NCI-H2196 (cell line): Measurements from ENCODE around the gene KRT71.

ENCODE experiments used
- DNase-seq: peaks from one replicate; lab custom pipeline; 2025; ENCODE audit not compliant: unreplicated experiment; lab: John Stamatoyannopoulos, UW

KRT71 gene

GRCh38 chr12:52539821-52540173 is 13.1 kb downstream of the KRT71 start:
- DNase-seq: no peak

DNA sequence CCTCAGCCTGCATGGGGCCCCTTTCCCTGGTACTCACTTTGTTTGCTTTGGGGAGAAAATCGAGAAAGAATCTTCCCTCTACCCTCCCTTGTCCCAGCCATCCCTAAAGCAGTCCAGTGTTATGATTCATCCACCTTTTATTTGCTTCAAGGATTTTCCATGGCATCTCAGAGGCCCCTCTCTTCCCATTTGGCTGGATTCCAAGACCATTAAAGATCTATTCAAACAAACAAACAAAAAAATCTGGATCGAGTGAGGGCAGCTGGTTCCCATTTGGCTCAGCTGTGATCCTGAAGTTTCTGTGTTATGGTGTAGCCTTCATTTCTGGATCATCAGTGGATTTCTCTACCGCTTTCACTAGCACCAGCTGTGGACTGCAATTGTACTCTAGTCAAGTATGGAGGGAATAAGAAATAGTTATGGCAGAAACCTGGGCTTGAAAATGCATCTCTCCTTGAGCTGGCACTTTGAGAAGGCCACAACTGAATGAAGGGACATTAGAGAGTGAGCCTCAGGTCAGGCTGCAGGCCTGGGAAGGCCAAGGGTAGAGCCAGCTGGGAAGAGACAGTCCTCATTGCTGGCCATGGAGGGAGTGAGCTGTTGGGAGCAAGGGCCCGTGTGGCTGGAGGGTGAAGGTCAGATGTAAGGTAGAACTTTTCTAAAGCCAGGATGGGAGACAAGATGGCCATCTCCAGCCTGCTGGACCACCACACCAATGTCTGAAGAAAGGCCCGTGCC is 13.7 kb downstream of the KRT71 start:
- DNase-seq: peak; percentile 49

GRCh38 chr12:52537101-52537500 is 15.8 kb downstream of the KRT71 start:
- DNase-seq: no peak

- DNase-seq: no peak
Observed at GRCh38 chr12:52535574-52535973, 17.4 kb downstream of the KRT71 start.

DNA sequence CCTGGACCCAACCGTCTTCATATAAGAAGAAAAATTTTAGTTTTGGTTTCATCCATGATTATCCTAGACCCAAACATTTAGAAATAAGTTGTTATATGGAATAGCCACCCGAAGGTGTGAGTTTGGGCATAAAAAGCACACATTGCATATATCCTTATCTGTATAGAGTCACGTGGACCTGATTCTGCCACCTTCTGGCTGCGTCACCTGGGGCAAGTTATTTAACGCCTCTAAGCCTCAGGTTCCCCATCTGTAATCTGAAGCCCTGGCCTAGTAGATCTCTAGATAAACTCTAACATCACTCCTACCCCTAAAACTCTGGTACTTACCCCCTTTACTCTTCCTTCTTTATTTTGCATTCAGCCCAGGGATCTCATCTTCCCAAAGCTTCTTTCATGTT is 18.5 kb downstream of the KRT71 start:
- peak; percentile 26 for DNase-seq

DNA sequence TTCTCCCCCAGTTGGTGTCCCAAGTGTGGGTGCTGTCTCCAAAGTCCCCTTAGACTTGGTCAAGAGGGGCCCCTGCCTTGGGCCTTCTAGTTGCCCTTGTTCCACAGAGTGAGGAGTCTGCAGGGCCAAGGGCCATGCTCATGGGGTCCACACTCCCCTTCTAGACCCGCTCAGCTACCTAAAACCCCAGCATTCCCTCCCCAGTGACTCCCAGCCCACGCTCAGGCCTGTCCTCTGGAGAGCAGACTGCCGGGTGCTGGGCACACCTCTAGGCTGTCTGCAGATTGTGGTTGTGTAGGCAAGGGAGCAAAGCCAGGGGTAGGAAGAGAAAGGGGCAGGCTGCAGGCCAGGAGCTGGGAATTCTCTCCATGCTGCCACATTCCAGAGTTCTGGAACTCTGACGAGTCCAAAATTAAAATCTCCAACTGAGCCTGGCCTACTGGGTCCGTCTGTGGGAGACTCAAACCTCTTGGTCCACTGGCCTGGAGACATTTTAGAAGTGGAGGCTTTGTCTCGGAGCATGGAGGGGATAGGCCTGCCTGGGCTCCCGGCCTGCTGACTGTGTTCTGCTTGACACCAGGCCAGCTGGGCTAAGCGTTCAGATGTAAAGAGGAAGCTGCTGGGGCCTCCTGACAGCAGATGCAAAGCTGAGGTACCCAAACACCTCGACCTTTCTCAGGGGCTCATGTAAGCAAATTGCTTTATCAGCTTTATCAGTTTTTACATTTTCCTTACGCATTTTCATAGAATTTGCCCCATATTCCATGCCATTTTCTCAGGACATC is 19.1 kb downstream of the KRT71 start:
- no peak for DNase-seq

GRCh38 chr12:52532636-52533035 is 20.3 kb downstream of the KRT71 start:
- no peak for DNase-seq

GRCh38 chr12:52531566-52532300 is 21.2 kb downstream of the KRT71 start:
- DNase-seq: no peak

DNA sequence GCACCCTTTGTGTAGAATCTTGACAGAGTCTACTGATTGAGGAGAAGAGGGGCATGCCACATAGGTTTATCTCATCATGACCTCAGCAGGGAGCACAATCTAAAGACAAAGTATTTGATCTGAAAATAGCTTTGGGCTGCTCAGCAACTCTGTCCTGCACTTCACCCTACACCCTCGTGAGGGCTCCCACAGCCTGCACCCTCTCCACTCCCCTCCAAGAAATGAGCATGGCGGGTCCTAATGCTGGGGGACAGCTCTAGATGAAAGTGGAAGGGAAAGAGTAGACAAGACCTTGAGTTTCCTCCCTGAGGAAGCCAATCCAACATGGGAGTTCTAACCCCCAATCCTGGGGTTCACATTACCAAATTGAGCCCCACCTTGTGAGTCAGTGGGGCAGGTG is 22.0 kb downstream of the KRT71 start:
- DNase-seq: no peak

DNA sequence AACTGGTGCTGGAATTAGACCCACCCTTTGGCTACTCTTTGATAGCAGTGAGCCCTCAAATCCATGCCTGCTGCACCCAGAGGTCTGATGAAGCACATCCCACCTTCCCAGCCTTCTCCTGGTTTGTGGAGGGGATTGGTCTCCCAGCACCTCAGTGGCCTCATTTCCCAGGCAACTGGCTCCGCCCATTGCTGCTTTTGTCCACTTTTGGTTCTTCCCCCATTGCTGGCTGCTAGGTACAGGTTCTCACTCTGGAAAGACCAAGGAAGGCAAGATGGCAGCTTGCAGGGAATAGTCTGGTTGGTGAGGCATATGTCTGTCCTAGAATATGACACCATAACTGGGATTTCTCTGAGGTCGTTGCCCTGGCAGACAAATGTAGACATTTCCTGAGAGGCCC is 22.6 kb downstream of the KRT71 start:
- no peak for DNase-seq

DNA sequence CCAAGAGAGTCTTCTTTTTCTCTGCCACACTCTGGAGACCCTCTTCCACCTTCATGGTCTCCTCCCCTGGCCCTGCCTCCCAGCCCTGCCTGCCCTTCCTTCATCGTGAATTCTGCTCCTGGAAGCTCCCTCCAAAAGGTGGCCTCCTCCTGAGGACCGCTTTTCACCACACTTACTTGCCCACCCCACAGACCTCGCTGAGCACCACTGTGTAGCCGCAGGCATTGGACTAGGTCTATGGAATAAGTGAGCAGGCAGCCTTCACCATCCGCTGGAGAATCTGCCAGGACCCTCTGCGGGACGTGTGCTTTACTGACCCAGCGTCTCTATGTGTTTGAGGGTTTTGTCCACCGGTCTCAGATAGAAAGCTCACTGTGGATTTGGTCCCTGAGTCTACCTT is 23.1 kb downstream of the KRT71 start:
- DNase-seq: no peak

- no peak for DNase-seq
Observed at GRCh38 chr12:52529417-52529816, 23.5 kb downstream of the KRT71 start.

- DNase-seq: peak; percentile 55
Observed at GRCh38 chr12:52528641-52529143, 24.3 kb downstream of the KRT71 start.

DNA sequence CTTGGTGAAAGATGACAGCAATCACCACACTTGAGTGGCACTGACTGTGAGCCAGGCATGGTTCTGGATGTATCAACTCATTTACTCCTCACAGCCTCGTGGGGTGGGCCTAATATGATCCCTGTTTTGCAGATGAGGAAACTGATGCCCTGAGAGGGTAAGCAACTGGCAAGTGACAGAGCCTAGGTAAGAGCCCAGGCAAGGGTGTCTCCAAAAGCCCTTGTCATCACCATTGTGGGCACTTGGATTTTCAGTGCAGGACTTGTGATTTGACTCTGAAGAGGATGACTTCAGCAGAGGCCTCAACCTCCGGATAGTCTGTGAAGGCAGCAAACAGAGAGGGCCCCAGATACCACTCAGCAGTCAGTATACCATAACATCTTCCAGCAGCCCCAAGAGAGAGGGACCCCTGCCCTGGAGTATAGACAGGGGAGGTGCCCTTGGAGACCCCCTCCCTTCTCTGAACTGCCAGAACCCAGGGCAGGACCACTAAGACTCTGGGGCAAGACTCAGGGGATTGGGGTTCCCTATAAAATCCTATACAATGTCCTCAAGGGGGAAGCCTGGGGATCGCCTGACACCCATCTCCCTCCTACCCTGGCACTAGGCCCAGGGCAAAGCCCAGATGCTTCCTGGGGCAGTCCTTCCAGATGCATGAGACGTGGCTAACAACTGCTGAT is 25.7 kb downstream of the KRT71 start:
- DNase-seq: no peak

GRCh38 chr12:52526511-52526951 is 26.4 kb downstream of the KRT71 start:
- DNase-seq: no peak

GRCh38 chr12:52525661-52526499 is 27.1 kb downstream of the KRT71 start:
- DNase-seq: no peak

GRCh38 chr12:52524898-52525591 is 27.9 kb downstream of the KRT71 start:
- no peak for DNase-seq

DNA sequence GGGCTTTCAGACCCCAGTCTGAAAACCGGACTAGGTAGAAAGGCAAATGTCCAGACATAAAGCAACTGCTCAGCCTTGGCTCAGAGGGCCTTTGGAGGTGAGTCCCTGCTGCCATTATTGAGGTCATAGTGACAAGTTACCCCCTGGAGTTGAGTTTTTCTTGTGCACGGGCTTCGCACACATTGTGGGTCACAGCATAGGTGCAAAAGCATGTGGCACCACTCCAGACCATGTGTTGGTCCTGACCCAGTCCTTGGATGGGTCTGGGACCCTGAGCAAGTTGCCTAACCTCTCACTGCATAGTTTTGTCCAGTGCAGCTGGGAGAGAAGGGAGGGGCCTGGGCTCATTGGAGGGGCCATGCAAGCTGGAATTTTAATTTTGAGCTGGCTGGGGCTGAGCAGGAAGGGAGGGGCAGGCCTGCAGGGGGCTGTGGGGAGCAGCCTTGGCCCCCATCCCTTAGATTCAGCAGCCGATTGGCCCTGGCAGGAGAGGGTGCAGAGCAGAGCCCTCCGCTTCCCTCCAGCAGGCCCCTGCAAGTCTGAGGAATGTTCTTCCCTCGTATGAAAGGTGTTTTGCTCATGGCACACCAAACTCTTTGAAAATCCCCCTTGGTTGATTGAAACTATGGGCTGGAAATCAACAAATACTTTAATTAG is 28.6 kb downstream of the KRT71 start:
- no peak for DNase-seq

DNA sequence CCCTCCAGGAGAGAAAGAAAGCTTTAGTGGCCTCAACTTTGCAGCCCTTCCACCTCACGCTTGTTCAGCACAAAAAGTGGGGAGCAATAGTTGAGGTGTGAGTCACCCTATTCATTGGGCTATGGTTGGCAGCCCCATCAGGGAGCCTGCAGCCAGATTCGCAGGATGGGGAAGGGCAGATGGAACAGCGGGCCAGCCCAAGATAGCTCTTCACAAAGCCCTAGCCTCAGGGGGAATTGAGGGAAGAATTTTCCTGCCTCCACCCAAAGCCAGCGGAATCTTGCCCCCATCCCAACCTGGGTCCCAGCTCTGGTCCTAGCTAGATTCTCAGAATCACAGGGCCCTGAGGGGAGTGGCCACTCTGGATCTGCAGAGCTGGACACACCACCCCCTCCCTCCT is 29.1 kb downstream of the KRT71 start:
- no peak for DNase-seq
